CD8-positive, alpha-beta memory T cell (primary cell): ENCODE measurements around the gene TMEM131L. TPM values are rescaled to one million over a fixed set of nuclear protein-coding genes. Genes with fewer than 3 reads are reported as not detected.

ENCODE experiments used
- CTCF ChIA-PET: fragments of 350-600 bp; sonication (Branson Sonifier 250); formaldehyde crosslinking; loops from one replicate; lab custom pipeline; 2021; ENCODE audit warnings: antibody characterized with exemption; lab: Charles Lee
- POLR2A ChIA-PET: fragments of 350-600 bp; sonication (Branson Sonifier 250); formaldehyde crosslinking; loops from one replicate; lab custom pipeline; 2021; ENCODE audit warnings: antibody characterized with exemption; lab: Charles Lee
- DNase-seq, 5 donors: peaks; one replicate each; pipeline versions ENCODE4 v3.0.0 to v3.0.0-alpha.2; 2020 to 2022; ENCODE audit warnings: mixed read lengths in 1 of 5
- H3K27ac ChIP-seq: one replicate; pipeline ENCODE4 v1.7.0; 2013; ENCODE audit warnings: low read depth, mild to moderate bottlenecking, low read length, moderate library complexity
- H3K27me3 ChIP-seq: 2 replicates; pipeline ENCODE4 v1.7.0; 2013; ENCODE audit warnings: low read length, mild to moderate bottlenecking; ENCODE audit not compliant: insufficient read depth, poor library complexity, severe bottlenecking
- H3K36me3 ChIP-seq: 2 replicates; pipeline ENCODE4 v1.7.0; 2013; ENCODE audit warnings: mild to moderate bottlenecking, low read length, moderate library complexity; ENCODE audit not compliant: insufficient read depth
- H3K4me1 ChIP-seq: 2 replicates; pipeline ENCODE4 v1.7.0; 2013; ENCODE audit warnings: mild to moderate bottlenecking, low read length, moderate library complexity; ENCODE audit not compliant: insufficient read depth
- H3K4me3 ChIP-seq: 2 replicates; pipeline ENCODE4 v1.7.0; 2013; ENCODE audit warnings: mild to moderate bottlenecking, low read length
- H3K9me3 ChIP-seq: 2 replicates; pipeline ENCODE4 v1.7.0; 2013; ENCODE audit warnings: mild to moderate bottlenecking, low read length
- H3K27ac Mint-ChIP-seq, 8 donors: one replicate each; pipeline ENCODE4 v1.8.0; 2020 to 2021; ENCODE audit warnings: mixed read lengths in 8 of 8, mild to moderate bottlenecking in 6 of 8, inconsistent platforms in 3 of 8, moderate library complexity in 3 of 8
- H3K27me3 Mint-ChIP-seq, 2 donors: one replicate each; pipeline ENCODE4 v1.8.0; 2020 to 2021; ENCODE audit warnings: mixed read lengths in 2 of 2, mild to moderate bottlenecking in 1 of 2, moderate library complexity in 1 of 2
- H3K36me3 Mint-ChIP-seq, 3 donors: one replicate each; pipeline ENCODE4 v1.8.0; 2020 to 2021; ENCODE audit warnings: mixed read lengths in 3 of 3, inconsistent platforms in 1 of 3, mild to moderate bottlenecking in 1 of 3
- H3K4me1 Mint-ChIP-seq, 3 donors: one replicate each; pipeline ENCODE4 v1.8.0; 2020 to 2021; ENCODE audit warnings: mixed read lengths in 3 of 3, inconsistent platforms in 1 of 3, mild to moderate bottlenecking in 1 of 3
- H3K4me3 Mint-ChIP-seq, 7 donors: one replicate each; pipeline ENCODE4 v1.8.0; 2020 to 2021; ENCODE audit warnings: mixed read lengths in 7 of 7, mild to moderate bottlenecking in 6 of 7, moderate library complexity in 4 of 7, inconsistent platforms in 2 of 7
- H3K9me3 Mint-ChIP-seq, 5 donors: one replicate each; pipeline ENCODE4 v1.8.0; 2020 to 2022; ENCODE audit warnings: mixed read lengths in 5 of 5, mild to moderate bottlenecking in 3 of 5, moderate library complexity in 2 of 5, inconsistent platforms in 1 of 5
- polyA plus RNA-seq: library from polyadenylated mRNA; unstranded; fragments of 300-500 nt; fragmentation: Illumina TruSeq; gene quantifications from one replicate; pipeline ENCODE4 v1.2.3, GENCODE V29; 2021
- total RNA-seq, 2 experiments: library from RNA; stranded (reverse); gene quantifications; one replicate each; pipeline ENCODE4 v1.2.3, GENCODE V29; 2021

Gene TMEM131L
- total and polyA plus RNA-seq, 3 experiments from 2014 or later, result 28.1 to 29.6 (median 28.6) TPM

GRCh38 chr4:153521999-153522801 is 56.0 kb downstream of the TMEM131L start:
- CTCF ChIA-PET, result interaction anchor here (0.9 to 1.8 kb wide), 8 partner anchors 8 to 90 kb away, joined by 3 to 8 read pairs (median 3); partner anchors contain the start of gene TMEM131L
- H3K9me3 ChIP-seq, result no peaks in the 10 kb centered on the region
- Mint-ChIP-seq H3K36me3 (peaks cover 0 to 11% (median 9%) of the 10 kb centered on the region in 3 donors), H3K4me1 (peaks cover 89 to 97% (median 97%) of the 10 kb centered on the region in 3 donors), H3K9me3 (no peaks in the 10 kb centered on the region), H3K27me3 (peaks cover 0 to 1% of the 10 kb centered on the region in 2 donors), H3K4me3 (peak overlapping the region; percentile 65 to 82 (median 76)), H3K27ac (peak overlapping the region; percentile 71 to 96 (median 86))
- peak overlapping the region; percentile 38 for H3K4me3 ChIP-seq
- H3K27ac ChIP-seq, result peak overlapping the region; percentile 28
- peak; percentile 26 to 80 (median 66) for DNase-seq
- peaks cover 92% of the 10 kb centered on the region for H3K4me1 ChIP-seq
- H3K36me3 ChIP-seq, result no peaks in the 10 kb centered on the region
- no peaks in the 10 kb centered on the region for H3K27me3 ChIP-seq
- POLR2A ChIA-PET, result interaction anchor here (1.1 to 1.7 kb wide), 3 partner anchors 24 to 57 kb away, joined by 3 to 12 read pairs (median 8); partner anchors contain the start of gene TMEM131L

GRCh38 chr4:153522802-153523094 is 56.6 kb downstream of the TMEM131L start:
- Histone ChIP-seq H3K4me3 (peak overlapping the region; percentile 38), H3K36me3 (no peaks in the 10 kb centered on the region), H3K27ac (peak overlapping the region; percentile 28), H3K27me3 (no peaks in the 10 kb centered on the region), H3K4me1 (peaks cover 92% of the 10 kb centered on the region), H3K9me3 (no peaks in the 10 kb centered on the region)
- Mint-ChIP-seq H3K36me3 (peaks cover 0 to 8% (median 8%) of the 10 kb centered on the region in 3 donors), H3K27ac (peak overlapping the region; percentile 71 to 96 (median 86)), H3K27me3 (peaks cover 0 to 1% of the 10 kb centered on the region in 2 donors), H3K9me3 (no peaks in the 10 kb centered on the region), H3K4me3 (peak overlapping the region; percentile 65 to 82 (median 76)), H3K4me1 (peaks cover 90 to 97% (median 97%) of the 10 kb centered on the region in 3 donors)
- peak in 4 of 5 donors; percentile 10 to 34 (median 30) for DNase-seq
- ChIA-PET POLR2A (interaction anchor here (1.1 to 1.7 kb wide), 3 partner anchors 23 to 57 kb away, joined by 3 to 12 read pairs (median 8); partner anchors contain the start of gene TMEM131L), CTCF (interaction anchor here (0.9 to 1.8 kb wide), 6 partner anchors 9 to 57 kb away, joined by 3 to 8 read pairs (median 3); partner anchors contain the start of gene TMEM131L)

GRCh38 chr4:153523164-153523796 is 57.1 kb downstream of the TMEM131L start:
- Mint-ChIP-seq H3K4me1 (peaks cover 90 to 97% (median 97%) of the 10 kb centered on the region in 3 donors), H3K27ac (peak overlapping the region; percentile 71 to 96 (median 86)), H3K36me3 (peaks cover 0 to 6% (median 6%) of the 10 kb centered on the region in 3 donors), H3K4me3 (peak overlapping the region; percentile 25 to 79 (median 73)), H3K9me3 (no peaks in the 10 kb centered on the region), H3K27me3 (peaks cover 0 to 1% of the 10 kb centered on the region in 2 donors)
- CTCF ChIA-PET, result interaction anchor here (0.9 to 1.8 kb wide), 6 partner anchors 8 to 57 kb away, joined by 3 to 8 read pairs (median 4); partner anchors contain the start of gene TMEM131L
- H3K9me3 ChIP-seq, result no peaks in the 10 kb centered on the region
- peaks cover 92% of the 10 kb centered on the region for H3K4me1 ChIP-seq
- POLR2A ChIA-PET, result interaction anchor here (1.1 to 1.7 kb wide), 3 partner anchors 23 to 58 kb away, joined by 3 to 12 read pairs (median 8); partner anchors contain the start of gene TMEM131L
- H3K27me3 ChIP-seq, result no peaks in the 10 kb centered on the region
- H3K4me3 ChIP-seq, result peak overlapping the region; percentile 9
- no peaks in the 10 kb centered on the region for H3K36me3 ChIP-seq
- DNase-seq, result no peak
- H3K27ac ChIP-seq, result peak overlapping the region; percentile 28

GRCh38 chr4:153523941-153524386 is 57.8 kb downstream of the TMEM131L start:
- Mint-ChIP-seq H3K27me3 (peaks cover 0 to 1% of the 10 kb centered on the region in 2 donors), H3K4me3 (peak overlapping the region in 5 of 7 donors; percentile 25 to 79 (median 73)), H3K36me3 (peaks cover 0 to 9% (median 5%) of the 10 kb centered on the region in 3 donors), H3K9me3 (no peaks in the 10 kb centered on the region), H3K27ac (peak overlapping the region; percentile 58 to 96 (median 82)), H3K4me1 (peaks cover 91 to 97% (median 97%) of the 10 kb centered on the region in 3 donors)
- H3K4me1 ChIP-seq, result peaks cover 93% of the 10 kb centered on the region
- H3K27ac ChIP-seq, result no peak overlapping the region
- CTCF ChIA-PET, result interaction anchor here (0.7 to 1.4 kb wide), 4 partner anchors 25 to 133 kb away, joined by 3 to 5 read pairs (median 4); no protein-coding TSS in a partner anchor
- H3K4me3 ChIP-seq, result no peak overlapping the region
- H3K36me3 ChIP-seq, result no peaks in the 10 kb centered on the region
- no peaks in the 10 kb centered on the region for H3K27me3 ChIP-seq
- H3K9me3 ChIP-seq, result no peaks in the 10 kb centered on the region
- POLR2A ChIA-PET, result interaction anchor here (0.6 kb wide), 1 partner anchor 87 kb away, joined by 7 read pairs; no protein-coding TSS in a partner anchor
- DNase-seq, result no peak

- peak overlapping the region in 5 of 7 donors; percentile 3 to 42 (median 27) for H3K4me3 Mint-ChIP-seq
- Histone ChIP-seq H3K4me1 (peaks cover 93% of the 10 kb centered on the region), H3K27me3 (no peaks in the 10 kb centered on the region), H3K9me3 (no peaks in the 10 kb centered on the region), H3K4me3 (no peak overlapping the region), H3K27ac (no peak overlapping the region), H3K36me3 (no peaks in the 10 kb centered on the region)
- ChIA-PET CTCF (interaction anchor here (1.2 to 1.4 kb wide), 2 partner anchors 26 to 50 kb away, joined by 4 read pairs; no protein-coding TSS in a partner anchor), POLR2A (interaction anchor here (0.6 kb wide), 2 partner anchors 41 to 87 kb away, joined by 3 to 7 read pairs; no protein-coding TSS in a partner anchor)
- H3K36me3 Mint-ChIP-seq, result peaks cover 0 to 8% (median 5%) of the 10 kb centered on the region in 3 donors
- no peak for DNase-seq
- H3K27me3 Mint-ChIP-seq, result peaks cover 0 to 1% of the 10 kb centered on the region in 2 donors
- peaks cover 91 to 97% (median 97%) of the 10 kb centered on the region in 3 donors for H3K4me1 Mint-ChIP-seq
- H3K27ac Mint-ChIP-seq, result peak overlapping the region; percentile 55 to 96 (median 77)
- H3K9me3 Mint-ChIP-seq, result no peaks in the 10 kb centered on the region
Observed at GRCh38 chr4:153524682-153525081, 58.5 kb downstream of the TMEM131L start.

- Mint-ChIP-seq H3K9me3 (no peaks in the 10 kb centered on the region), H3K4me3 (peak overlapping the region; percentile 9 to 79 (median 49)), H3K27ac (peak overlapping the region; percentile 43 to 94 (median 89)), H3K36me3 (peaks cover 0 to 8% (median 7%) of the 10 kb centered on the region in 3 donors), H3K4me1 (peaks cover 89 to 98% (median 97%) of the 10 kb centered on the region in 3 donors), H3K27me3 (peaks cover 0 to 1% of the 10 kb centered on the region in 2 donors)
- peaks cover 96% of the 10 kb centered on the region for H3K4me1 ChIP-seq
- CTCF ChIA-PET, result no interaction called here
- no peaks in the 10 kb centered on the region for H3K27me3 ChIP-seq
- no peak overlapping the region for H3K27ac ChIP-seq
- no peaks in the 10 kb centered on the region for H3K36me3 ChIP-seq
- no peak overlapping the region for H3K4me3 ChIP-seq
- POLR2A ChIA-PET, result no interaction called here
- DNase-seq, result no peak
- no peaks in the 10 kb centered on the region for H3K9me3 ChIP-seq
Observed at GRCh38 chr4:153527690-153528089, 61.5 kb downstream of the TMEM131L start.

- DNase-seq, result no peak
- H3K27me3 Mint-ChIP-seq, result peaks cover 0 to 1% of the 10 kb centered on the region in 2 donors
- Histone ChIP-seq H3K27me3 (no peaks in the 10 kb centered on the region), H3K4me1 (peaks cover 95% of the 10 kb centered on the region), H3K36me3 (no peaks in the 10 kb centered on the region), H3K9me3 (no peaks in the 10 kb centered on the region), H3K4me3 (no peak overlapping the region), H3K27ac (no peak overlapping the region)
- H3K36me3 Mint-ChIP-seq, result peaks cover 0 to 10% (median 7%) of the 10 kb centered on the region in 3 donors
- ChIA-PET CTCF (no interaction called here), POLR2A (no interaction called here)
- peaks cover 84 to 95% (median 95%) of the 10 kb centered on the region in 3 donors for H3K4me1 Mint-ChIP-seq
- H3K9me3 Mint-ChIP-seq, result no peaks in the 10 kb centered on the region
- H3K4me3 Mint-ChIP-seq, result peak overlapping the region; percentile 65 to 79 (median 76)
- H3K27ac Mint-ChIP-seq, result peak overlapping the region; percentile 43 to 96 (median 87)
Observed at GRCh38 chr4:153528705-153529485, 62.7 kb downstream of the TMEM131L start.
